HPDE6-E6E7 (cell line): ENCODE measurements around the gene CBX4.

Experiments
- DNase-seq: peaks from one replicate; pipeline ENCODE4 v3.0.0; 2011; ENCODE audit warnings: missing footprints; ENCODE audit errors: extremely low spot score

Gene CBX4

DNA sequence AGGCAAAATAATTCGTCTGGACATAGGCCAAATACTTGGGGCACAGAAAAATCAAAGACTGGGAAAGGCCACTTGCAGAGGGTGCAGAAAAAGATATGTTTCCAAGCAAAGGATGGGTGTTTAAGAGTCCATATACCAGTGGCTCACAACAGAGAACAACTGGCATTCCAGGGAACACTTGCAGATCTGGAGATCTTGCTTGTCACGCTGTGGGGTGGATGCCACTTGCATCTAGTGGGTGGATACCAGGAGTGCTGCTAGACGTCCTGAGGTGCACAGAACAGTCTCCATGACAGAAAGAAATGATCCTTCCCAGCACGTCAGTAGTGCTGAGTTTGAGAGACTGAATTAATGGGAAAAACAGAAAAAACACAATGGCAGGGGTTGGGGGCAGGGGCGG lies 50.8 kb downstream of the CBX4 start:
- no peak for DNase-seq

DNA sequence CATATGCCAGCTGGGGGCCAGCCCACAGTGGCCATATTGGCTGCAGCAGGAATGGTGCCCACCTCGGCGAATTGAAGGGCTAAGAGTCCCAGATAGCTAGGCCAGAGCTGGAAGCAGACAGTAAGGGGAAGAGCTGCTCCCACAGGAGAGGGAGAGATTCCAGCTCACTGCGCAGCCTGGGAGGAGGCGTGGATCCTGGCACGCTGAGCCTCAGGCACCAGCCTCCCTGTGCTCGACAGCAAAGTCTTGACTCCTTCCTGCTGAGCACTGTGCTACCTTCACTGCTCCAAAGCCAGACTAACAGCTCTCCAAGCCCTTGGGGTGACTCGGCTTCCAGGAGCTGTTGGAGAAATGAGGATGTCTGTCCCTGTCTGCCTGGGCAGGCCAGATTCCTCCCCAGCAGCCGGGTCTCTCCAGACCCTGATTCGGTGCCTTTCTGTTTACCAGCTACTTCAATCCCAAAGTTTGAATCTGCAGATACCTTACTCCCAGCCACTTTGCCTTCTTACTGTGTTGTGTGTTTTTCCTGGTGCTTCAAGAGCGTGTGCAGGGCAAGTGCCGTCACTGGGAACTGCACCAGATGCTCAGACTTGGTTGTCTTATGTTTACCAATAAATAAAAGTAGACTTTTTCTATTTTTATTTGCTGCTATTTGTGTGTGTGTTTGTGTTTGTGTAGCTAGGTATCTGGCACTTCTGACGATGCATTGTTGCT lies 52.2 kb downstream of the CBX4 start:
- no peak for DNase-seq

- DNase-seq = no peak
Observed at GRCh38 chr17:79785900-79786810, 53.1 kb downstream of the CBX4 start.

DNA sequence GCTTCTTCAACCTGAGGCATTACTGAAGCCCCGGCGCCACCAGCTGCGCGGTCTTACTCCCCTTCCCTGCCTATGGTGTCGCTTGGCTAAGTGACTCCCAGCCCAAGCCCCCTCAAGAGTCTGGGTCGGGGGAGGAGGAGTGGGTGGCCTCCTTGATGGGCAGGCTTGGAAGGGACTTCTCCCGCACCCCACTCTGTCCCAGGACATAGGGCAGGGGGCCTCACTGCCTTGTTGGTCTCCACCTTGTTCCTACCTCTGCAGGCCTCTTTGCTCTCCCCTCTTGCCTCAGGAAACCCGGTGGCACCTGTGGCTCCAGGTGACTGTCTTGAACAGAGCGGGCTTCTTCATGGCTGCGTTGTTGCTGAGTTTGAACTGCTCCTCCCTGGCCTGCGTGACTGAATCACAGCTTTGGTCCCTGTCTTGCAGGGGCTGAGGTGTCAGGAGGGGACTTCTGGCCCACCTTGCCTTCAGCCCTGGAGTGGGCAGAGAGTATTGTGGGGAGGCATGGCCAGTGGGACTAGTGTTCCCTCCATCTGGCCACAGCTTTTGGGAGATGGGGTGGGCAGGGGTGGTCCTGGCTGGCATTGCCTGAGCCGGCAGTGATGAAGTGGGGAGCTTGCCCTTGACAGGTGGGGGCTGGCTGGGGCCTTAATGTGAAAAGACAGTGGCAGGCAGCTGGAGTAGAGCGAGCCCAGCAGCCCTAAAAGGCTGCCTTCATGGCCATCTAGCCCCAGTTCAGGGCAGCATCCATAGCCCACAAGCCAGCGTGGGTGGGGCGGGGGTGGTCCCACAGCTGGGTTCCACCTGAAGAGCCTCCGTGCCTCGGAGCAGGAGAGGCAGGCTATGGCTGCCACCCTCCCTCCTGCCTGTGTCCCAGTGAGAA lies 54.0 kb downstream of the CBX4 start:
- no peak for DNase-seq

GRCh38 chr17:79784353-79785016 lies 54.8 kb downstream of the CBX4 start:
- no peak for DNase-seq

GRCh38 chr17:79783891-79784290 lies 55.3 kb downstream of the CBX4 start:
- no peak for DNase-seq
